Measurements from ENCODE around the gene EBF3.

The EBF3 gene

GRCh38 chr10:129865413-129865812 is 98.7 kb downstream of the EBF3 start:
- no peak overlapping the region for H3K27ac Mint-ChIP-seq

GRCh38 chr10:129864601-129865126 is 99.4 kb downstream of the EBF3 start:
- Mint-ChIP-seq H3K9me3 (no peaks in the 10 kb centered on the region), H3K4me1 (ENCODE audit: low read depth) (no peaks in the 10 kb centered on the region), H3K4me3 (no peak overlapping the region), H3K27me3 (ENCODE audit: low read depth) (no peaks in the 10 kb centered on the region), H3K27ac (no peak overlapping the region), H3K36me3 (ENCODE audit: low read depth) (no peaks in the 10 kb centered on the region)
- DNase-seq (ENCODE audit: low spot score): no peak

More at GRCh38 chr10:129865413-129865812, 98.7 kb downstream of the EBF3 start:
- Mint-ChIP-seq H3K4me3 (no peak overlapping the region), H3K9me3 (no peaks in the 10 kb centered on the region), H3K36me3 (ENCODE audit: low read depth) (no peaks in the 10 kb centered on the region), H3K4me1 (ENCODE audit: low read depth) (no peaks in the 10 kb centered on the region), H3K27me3 (ENCODE audit: low read depth) (no peaks in the 10 kb centered on the region)
- DNase-seq (ENCODE audit: low spot score): no peak

DNA sequence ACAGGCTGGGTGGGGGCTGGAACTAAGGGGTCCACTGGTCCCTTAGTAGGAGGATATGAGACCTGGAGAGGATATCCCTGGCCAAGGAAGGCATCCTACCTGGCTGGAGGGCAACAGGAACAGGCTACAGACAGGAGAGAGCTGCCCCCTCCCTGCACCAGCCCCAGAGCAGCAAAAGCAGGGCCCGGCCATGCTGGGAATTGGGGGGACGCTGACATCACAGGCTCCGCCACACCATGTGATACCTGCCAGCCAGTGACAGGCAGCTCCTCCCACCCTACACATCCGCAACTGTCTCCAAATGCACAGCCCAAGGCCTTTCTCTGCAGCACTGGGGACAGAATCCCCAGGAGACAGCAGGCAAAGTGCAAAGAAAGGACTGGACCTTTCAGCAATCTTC is 100.0 kb downstream of the EBF3 start:
- no peak for DNase-seq (ENCODE audit: low spot score)
- H3K4me1 Mint-ChIP-seq (ENCODE audit: low read depth): no peaks in the 10 kb centered on the region
- H3K27me3 Mint-ChIP-seq (ENCODE audit: low read depth): no peaks in the 10 kb centered on the region
- H3K27ac Mint-ChIP-seq: no peak overlapping the region
- no peaks in the 10 kb centered on the region for H3K36me3 Mint-ChIP-seq (ENCODE audit: low read depth)
- no peak overlapping the region for H3K4me3 Mint-ChIP-seq
- no peaks in the 10 kb centered on the region for H3K9me3 Mint-ChIP-seq

DNA sequence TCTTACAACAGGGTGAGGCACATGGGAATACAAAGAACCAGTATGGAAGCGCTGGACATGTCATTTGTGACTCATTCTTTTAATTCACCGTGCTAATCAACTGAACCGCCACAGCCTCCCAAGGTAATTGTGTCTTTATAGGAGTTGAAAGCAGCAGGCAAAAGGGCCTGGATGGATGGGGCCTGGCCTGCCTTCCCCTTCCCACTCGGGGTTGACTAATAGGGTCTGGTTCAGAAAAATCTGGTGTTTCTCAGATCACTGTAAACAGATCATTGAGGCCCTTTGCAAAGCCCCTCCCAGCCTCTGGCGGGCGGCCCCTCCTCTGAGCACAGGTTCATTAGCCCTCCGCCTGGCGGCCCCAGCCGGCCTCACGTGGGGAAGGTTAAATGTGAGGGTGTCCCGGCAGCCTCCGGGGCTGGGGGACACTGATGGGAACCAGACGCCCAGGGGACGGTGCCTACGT is 100.8 kb downstream of the EBF3 start:
- Mint-ChIP-seq H3K4me1 (ENCODE audit: low read depth) (no peaks in the 10 kb centered on the region), H3K9me3 (no peaks in the 10 kb centered on the region), H3K27ac (no peak overlapping the region), H3K4me3 (no peak overlapping the region), H3K36me3 (ENCODE audit: low read depth) (no peaks in the 10 kb centered on the region), H3K27me3 (ENCODE audit: low read depth) (no peaks in the 10 kb centered on the region)
- no peak for DNase-seq (ENCODE audit: low spot score)

DNA sequence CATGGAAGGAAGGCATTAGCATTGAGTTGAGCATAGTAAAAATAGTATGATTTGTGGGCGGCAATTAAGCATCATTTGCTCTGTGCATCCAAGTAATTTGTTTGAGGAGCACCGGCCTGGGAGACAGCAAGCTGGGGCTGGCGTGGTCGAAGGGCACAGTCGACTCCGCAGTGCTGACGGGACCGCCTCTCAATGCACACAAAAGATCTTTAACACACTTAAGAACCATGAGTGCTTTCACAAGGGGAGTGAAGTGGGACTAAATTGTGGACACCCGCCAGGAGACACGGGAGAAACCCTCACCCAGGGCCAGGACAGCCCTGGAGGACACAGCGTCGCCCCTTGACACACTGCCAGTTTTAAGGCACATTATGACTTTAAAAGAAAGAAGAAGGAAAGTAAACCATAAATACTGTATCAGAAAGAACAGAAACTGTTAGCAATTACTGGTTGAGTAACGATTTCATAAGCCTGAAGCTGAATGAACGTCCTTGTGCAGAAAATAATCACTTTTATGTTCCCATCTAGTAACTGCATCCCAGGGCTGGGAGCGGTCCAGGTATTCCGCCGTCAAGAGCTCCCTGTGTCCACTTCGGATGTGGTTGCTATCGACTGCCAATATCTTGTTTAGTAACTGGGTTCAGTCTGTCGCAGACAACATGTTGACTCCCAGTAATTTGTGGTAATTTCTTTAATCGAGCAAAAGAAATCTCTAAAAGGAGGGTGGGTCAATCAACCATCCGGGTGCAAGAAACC is 102.1 kb downstream of the EBF3 start:
- no peak overlapping the region for H3K4me3 Mint-ChIP-seq
- H3K9me3 Mint-ChIP-seq: no peaks in the 10 kb centered on the region
- H3K36me3 Mint-ChIP-seq (ENCODE audit: low read depth): no peaks in the 10 kb centered on the region
- DNase-seq (ENCODE audit: low spot score): no peak
- no peaks in the 10 kb centered on the region for H3K4me1 Mint-ChIP-seq (ENCODE audit: low read depth)
- no peaks in the 10 kb centered on the region for H3K27me3 Mint-ChIP-seq (ENCODE audit: low read depth)
- H3K27ac Mint-ChIP-seq: no peak overlapping the region

DNA sequence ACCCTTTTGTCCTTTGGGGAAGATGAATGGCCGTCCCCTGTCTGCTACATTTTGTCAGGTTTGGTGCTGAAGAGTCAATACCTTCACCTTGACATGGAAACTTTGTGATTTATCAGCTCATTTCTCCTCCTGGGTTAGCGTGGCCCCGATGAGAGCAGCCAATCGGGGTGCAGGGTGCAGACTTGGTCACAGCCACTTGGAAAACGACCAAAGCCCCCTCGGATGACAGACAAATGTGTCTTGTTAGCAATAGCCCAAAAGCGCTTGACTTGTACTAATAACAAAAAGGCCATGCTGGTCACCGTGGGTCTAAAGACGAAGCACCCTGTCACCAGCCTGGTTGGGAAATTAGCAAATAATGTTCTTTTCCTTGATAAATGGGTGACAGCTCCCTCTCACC is 103.7 kb downstream of the EBF3 start:
- DNase-seq (ENCODE audit: low spot score): no peak
- H3K27me3 Mint-ChIP-seq (ENCODE audit: low read depth): no peaks in the 10 kb centered on the region
- H3K36me3 Mint-ChIP-seq (ENCODE audit: low read depth): no peaks in the 10 kb centered on the region
- H3K4me3 Mint-ChIP-seq: no peak overlapping the region
- no peaks in the 10 kb centered on the region for H3K4me1 Mint-ChIP-seq (ENCODE audit: low read depth)
- no peaks in the 10 kb centered on the region for H3K9me3 Mint-ChIP-seq
- H3K27ac Mint-ChIP-seq: no peak overlapping the region

GRCh38 chr10:129859536-129859935 is 104.5 kb downstream of the EBF3 start:
- H3K4me3 Mint-ChIP-seq: no peak overlapping the region
- no peaks in the 10 kb centered on the region for H3K4me1 Mint-ChIP-seq (ENCODE audit: low read depth)
- no peak overlapping the region for H3K27ac Mint-ChIP-seq
- H3K9me3 Mint-ChIP-seq: no peaks in the 10 kb centered on the region
- DNase-seq (ENCODE audit: low spot score): no peak
- no peaks in the 10 kb centered on the region for H3K36me3 Mint-ChIP-seq (ENCODE audit: low read depth)
- no peaks in the 10 kb centered on the region for H3K27me3 Mint-ChIP-seq (ENCODE audit: low read depth)

GRCh38 chr10:129857242-129857960 is 106.7 kb downstream of the EBF3 start:
- Mint-ChIP-seq H3K36me3 (ENCODE audit: low read depth) (no peaks in the 10 kb centered on the region), H3K4me3 (no peak overlapping the region), H3K27ac (no peak overlapping the region), H3K4me1 (ENCODE audit: low read depth) (no peaks in the 10 kb centered on the region), H3K9me3 (no peaks in the 10 kb centered on the region), H3K27me3 (ENCODE audit: low read depth) (no peaks in the 10 kb centered on the region)
- DNase-seq (ENCODE audit: low spot score): no peak

- Mint-ChIP-seq H3K36me3 (ENCODE audit: low read depth) (no peaks in the 10 kb centered on the region), H3K9me3 (no peaks in the 10 kb centered on the region), H3K4me3 (no peak overlapping the region), H3K4me1 (ENCODE audit: low read depth) (no peaks in the 10 kb centered on the region), H3K27ac (no peak overlapping the region), H3K27me3 (ENCODE audit: low read depth) (no peaks in the 10 kb centered on the region)
- no peak for DNase-seq (ENCODE audit: low spot score)
Observed at GRCh38 chr10:129855836-129856563, 108.1 kb downstream of the EBF3 start.

DNA sequence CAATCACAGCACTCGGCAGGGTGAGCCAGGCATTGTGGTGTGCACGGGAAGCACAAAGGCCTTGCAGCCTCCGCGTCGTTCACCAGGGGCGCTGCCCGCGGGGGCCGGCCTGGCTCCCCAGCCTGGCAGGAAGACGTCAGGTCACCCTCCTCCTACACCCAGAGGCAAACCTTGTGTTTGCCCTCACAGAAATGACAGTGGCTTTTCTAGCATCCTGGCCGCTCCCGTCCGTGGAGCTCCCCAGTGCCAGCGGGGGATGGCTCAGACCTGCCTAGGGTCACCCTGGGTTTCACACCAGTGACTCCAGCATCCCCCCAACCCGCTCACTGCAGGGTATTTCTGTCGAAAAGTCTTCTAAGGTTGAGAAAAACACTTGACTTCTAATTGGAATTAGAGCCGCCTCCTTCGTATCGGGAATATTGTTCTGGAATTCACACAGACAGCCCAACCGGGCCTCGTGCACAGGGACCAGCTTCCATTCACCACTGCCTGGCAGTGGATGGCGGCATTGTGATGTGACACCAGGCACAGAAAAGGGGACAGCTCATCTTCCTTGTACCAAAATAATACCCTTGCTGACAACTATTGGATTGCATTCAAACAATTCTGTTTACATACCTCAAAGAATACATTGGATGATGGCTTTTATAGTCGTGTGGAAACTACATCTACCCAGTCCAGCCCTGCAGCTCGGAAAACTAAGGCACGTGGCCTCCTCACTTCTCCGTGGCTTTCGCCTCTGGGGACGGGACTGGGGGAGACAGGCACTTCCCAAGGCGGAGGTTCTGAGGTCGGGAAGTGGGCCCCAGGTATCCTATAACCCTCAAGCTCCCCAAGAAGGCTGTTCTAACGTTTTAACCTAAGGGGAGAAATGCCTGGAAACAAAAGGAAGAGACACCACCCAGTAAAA is 109.0 kb downstream of the EBF3 start:
- DNase-seq (ENCODE audit: low spot score): no peak
- Mint-ChIP-seq H3K27me3 (ENCODE audit: low read depth) (no peaks in the 10 kb centered on the region), H3K4me1 (ENCODE audit: low read depth) (no peaks in the 10 kb centered on the region), H3K27ac (no peak overlapping the region), H3K9me3 (no peaks in the 10 kb centered on the region), H3K36me3 (ENCODE audit: low read depth) (no peaks in the 10 kb centered on the region), H3K4me3 (no peak overlapping the region)

DNA sequence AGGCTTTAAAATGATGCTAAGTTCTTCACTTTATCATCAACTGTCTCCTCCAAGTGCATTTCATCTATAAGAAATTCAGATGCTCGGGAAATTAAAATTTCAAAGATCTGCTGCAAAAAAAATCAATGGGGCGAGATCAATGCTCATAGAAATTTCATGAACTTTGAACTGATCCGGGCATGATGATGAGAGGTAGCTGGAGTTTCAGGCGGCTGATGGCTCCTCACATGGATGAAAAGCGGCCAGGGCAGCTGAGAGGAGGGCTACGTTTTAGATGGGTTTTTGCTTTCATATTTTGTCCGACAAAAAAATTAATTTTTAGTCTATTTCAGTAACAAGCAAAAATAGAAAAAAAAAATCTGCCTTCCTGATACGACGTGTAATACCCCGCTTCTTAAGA is 109.9 kb downstream of the EBF3 start:
- H3K27me3 Mint-ChIP-seq (ENCODE audit: low read depth): no peaks in the 10 kb centered on the region
- no peaks in the 10 kb centered on the region for H3K36me3 Mint-ChIP-seq (ENCODE audit: low read depth)
- no peaks in the 10 kb centered on the region for H3K9me3 Mint-ChIP-seq
- no peak overlapping the region for H3K27ac Mint-ChIP-seq
- no peak for DNase-seq (ENCODE audit: low spot score)
- H3K4me1 Mint-ChIP-seq (ENCODE audit: low read depth): no peaks in the 10 kb centered on the region
- H3K4me3 Mint-ChIP-seq: no peak overlapping the region

DNA sequence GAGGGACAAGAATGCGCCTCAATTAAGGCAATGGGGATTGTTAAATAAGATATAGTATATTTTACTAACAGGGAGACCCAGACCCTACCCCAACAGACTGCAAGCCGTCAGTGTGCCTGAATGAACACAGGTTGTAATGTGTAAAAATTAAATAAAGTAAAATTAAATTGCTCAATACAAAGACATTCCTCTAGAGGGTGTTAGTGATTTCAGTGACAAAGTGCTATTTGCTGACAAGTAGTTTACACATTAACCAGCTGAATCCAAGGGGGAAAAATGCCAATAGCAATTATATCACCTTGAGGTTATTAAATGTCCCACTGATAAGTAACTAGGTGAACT is 110.5 kb downstream of the EBF3 start:
- Mint-ChIP-seq H3K4me1 (ENCODE audit: low read depth) (no peaks in the 10 kb centered on the region), H3K36me3 (ENCODE audit: low read depth) (no peaks in the 10 kb centered on the region), H3K27ac (no peak overlapping the region), H3K27me3 (ENCODE audit: low read depth) (no peaks in the 10 kb centered on the region), H3K9me3 (no peaks in the 10 kb centered on the region), H3K4me3 (no peak overlapping the region)
- no peak for DNase-seq (ENCODE audit: low spot score)

DNA sequence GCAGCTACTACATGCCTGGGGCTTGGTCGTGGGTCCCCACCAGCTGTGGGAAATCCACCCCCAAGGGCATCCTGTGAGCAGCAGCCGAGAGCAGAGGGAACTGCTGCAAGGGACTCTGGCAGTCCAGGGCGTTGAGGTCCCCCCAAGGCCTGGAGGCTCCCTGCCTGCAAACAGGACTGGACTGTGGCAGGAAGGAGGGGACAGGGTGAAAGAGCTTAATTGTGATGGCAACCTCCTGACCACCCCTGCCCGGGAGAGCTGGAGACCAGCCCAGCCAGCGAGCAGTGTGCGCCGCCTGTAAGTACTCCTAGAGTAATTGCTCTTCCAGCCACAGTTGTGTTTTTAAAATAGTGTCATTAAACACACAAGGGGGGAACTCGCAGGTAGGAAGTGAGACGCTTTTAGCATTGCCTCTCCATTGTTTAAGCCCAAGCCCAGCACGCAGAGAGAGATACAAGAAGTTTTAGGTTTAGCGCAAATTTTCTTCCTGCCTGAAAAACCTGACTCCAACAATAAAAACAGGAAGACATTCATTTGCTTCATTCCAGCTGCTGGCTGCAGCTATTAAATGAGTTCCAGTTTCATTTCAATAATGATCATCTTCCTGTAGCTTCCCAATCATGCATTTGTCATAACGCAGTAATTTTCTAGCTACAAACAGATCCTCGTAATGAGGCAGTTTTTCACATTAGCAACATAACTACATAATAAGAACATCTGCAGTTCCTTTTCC is 111.1 kb downstream of the EBF3 start:
- no peak overlapping the region for H3K27ac Mint-ChIP-seq
- no peaks in the 10 kb centered on the region for H3K4me1 Mint-ChIP-seq (ENCODE audit: low read depth)
- H3K36me3 Mint-ChIP-seq (ENCODE audit: low read depth): no peaks in the 10 kb centered on the region
- no peaks in the 10 kb centered on the region for H3K27me3 Mint-ChIP-seq (ENCODE audit: low read depth)
- DNase-seq (ENCODE audit: low spot score): no peak
- H3K4me3 Mint-ChIP-seq: no peak overlapping the region
- H3K9me3 Mint-ChIP-seq: no peaks in the 10 kb centered on the region

All from T-helper 2 cell treated with Interferon-gamma antibody and Interleukin-4, amounts not matched to agents 5 μg/mL and 100 μg/mL, for 36 hours (primary cell).